GM18873 (cell line): ENCODE measurements around the gene ADRA2C.

Source experiments
- ATAC-seq: cut with Tn5 transposase; IDR thresholded peaks from one replicate; pipeline ENCODE4 v1.9.1; 2021; ENCODE audit warnings: mild to moderate bottlenecking, moderate library complexity, moderate number of reproducible peaks; ENCODE audit not compliant: unreplicated experiment, low FRiP score

The ADRA2C gene

GRCh38 chr4:3766036-3766784 is at the start of gene ADRA2C:
ADRA2C (plus strand) TSS chr4:3766385; CDS start chr4:3766607, 222 bp downstream.
- ATAC-seq, result no peak

- no peak for ATAC-seq
These were observed 49.5 kb upstream of the ADRA2C start for GRCh38 chr4:3716631-3717235.

- ATAC-seq, result no peak
These were observed 48.9 kb upstream of the ADRA2C start for GRCh38 chr4:3717241-3717640.

GRCh38 chr4:3718462-3718861 is 47.7 kb upstream of the ADRA2C start:
- no peak for ATAC-seq

- no peak for ATAC-seq
These were observed 47.0 kb upstream of the ADRA2C start for GRCh38 chr4:3719191-3719590.

GRCh38 chr4:3719836-3720235 is 46.3 kb upstream of the ADRA2C start:
- no peak for ATAC-seq

GRCh38 chr4:3720466-3720865 is 45.7 kb upstream of the ADRA2C start:
- no peak for ATAC-seq

- ATAC-seq, result no peak
These were observed 45.0 kb upstream of the ADRA2C start for GRCh38 chr4:3721186-3721585.

- ATAC-seq, result no peak
These were observed 44.6 kb upstream of the ADRA2C start for GRCh38 chr4:3721627-3722026.

- no peak for ATAC-seq
These were observed 43.5 kb upstream of the ADRA2C start for GRCh38 chr4:3722446-3723231.

GRCh38 chr4:3723232-3723642 is 42.9 kb upstream of the ADRA2C start:
- no peak for ATAC-seq

GRCh38 chr4:3724319-3725231 is 41.6 kb upstream of the ADRA2C start:
- ATAC-seq, result no peak

- no peak for ATAC-seq
These were observed 40.0 kb upstream of the ADRA2C start for GRCh38 chr4:3725936-3726870.

- ATAC-seq, result no peak
These were observed 38.2 kb upstream of the ADRA2C start for GRCh38 chr4:3727847-3728469.

GRCh38 chr4:3729188-3729881 is 36.9 kb upstream of the ADRA2C start:
- ATAC-seq, result no peak

- ATAC-seq, result no peak
These were observed 36.3 kb upstream of the ADRA2C start for GRCh38 chr4:3729882-3730226.

- ATAC-seq, result no peak
These were observed 35.6 kb upstream of the ADRA2C start for GRCh38 chr4:3730422-3731190.
